Measurements from ENCODE around the gene AKAP12.
"Not testable (repeated sequence)": the region's sequence is repeated elsewhere in the genome, so short reads cannot be mapped to it uniquely, and the experiment has no call there.

AKAP12 gene

GRCh38 chr6:151351146-151351700, 111.5 kb downstream of the AKAP12 start:
- DNase-seq: no peak

DNA sequence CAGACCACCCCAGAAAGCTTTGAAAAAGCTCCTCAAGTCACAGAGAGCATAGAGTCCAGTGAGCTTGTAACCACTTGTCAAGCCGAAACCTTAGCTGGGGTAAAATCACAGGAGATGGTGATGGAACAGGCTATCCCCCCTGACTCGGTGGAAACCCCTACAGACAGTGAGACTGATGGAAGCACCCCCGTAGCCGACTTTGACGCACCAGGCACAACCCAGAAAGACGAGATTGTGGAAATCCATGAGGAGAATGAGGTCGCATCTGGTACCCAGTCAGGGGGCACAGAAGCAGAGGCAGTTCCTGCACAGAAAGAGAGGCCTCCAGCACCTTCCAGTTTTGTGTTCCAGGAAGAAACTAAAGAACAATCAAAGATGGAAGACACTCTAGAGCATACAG, 112.0 kb downstream of the AKAP12 start:
- DNase-seq: no peak

DNA sequence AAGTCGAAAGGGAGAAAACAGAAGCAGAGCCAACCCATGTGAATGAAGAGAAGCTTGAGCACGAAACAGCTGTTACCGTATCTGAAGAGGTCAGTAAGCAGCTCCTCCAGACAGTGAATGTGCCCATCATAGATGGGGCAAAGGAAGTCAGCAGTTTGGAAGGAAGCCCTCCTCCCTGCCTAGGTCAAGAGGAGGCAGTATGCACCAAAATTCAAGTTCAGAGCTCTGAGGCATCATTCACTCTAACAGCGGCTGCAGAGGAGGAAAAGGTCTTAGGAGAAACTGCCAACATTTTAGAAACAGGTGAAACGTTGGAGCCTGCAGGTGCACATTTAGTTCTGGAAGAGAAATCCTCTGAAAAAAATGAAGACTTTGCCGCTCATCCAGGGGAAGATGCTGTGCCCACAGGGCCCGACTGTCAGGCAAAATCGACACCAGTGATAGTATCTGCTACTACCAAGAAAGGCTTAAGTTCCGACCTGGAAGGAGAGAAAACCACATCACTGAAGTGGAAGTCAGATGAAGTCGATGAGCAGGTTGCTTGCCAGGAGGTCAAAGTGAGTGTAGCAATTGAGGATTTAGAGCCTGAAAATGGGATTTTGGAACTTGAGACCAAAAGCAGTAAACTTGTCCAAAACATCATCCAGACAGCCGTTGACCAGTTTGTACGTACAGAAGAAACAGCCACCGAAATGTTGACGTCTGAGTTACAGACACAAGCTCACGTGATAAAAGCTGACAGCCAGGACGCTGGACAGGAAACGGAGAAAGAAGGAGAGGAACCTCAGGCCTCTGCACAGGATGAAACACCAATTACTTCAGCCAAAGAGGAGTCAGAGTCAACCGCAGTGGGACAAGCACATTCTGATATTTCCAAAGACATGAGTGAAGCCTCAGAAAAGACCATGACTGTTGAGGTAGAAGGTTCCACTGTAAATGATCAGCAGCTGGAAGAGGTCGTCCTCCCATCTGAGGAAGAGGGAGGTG, 112.9 kb downstream of the AKAP12 start:
- no peak for DNase-seq

- DNase-seq: no peak
These were observed 114.0 kb downstream of the AKAP12 start for GRCh38 chr6:151353795-151354194.

- DNase-seq: not testable (repeated sequence)
These were observed 117.2 kb downstream of the AKAP12 start for GRCh38 chr6:151356983-151357382.

DNA sequence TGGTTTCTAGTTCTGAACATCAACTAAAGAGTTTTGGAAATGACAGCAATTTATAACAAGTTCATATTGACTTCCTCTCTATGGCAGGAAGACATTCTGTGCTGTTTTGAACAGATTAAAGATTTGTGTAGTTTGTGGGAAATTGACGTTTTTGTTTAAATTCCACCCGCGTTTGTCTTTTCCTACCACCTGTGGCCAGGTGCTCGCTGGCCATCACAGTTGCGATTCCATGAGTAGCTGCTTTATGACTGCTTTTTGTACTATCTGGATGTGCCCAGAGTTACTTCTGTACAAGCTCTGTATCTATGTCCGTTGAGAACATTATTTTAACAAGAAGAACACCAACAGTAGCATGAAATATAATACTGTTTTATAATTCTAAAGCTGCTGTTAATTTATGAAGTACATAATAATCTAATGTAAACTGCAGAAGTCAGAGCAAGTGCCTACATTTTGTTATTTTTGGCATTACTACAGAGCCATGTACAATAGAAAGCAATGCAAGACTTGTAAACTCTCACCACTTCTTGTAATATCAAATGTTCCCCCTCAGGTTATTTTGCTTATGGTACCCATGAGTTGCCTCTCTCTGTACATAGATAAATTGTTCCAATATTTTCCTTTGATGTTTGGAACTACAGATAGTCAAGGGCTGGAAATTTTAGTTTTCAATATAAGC, 118.1 kb downstream of the AKAP12 start:
- DNase-seq: no peak

- DNase-seq: no peak
These were observed 118.7 kb downstream of the AKAP12 start for GRCh38 chr6:151358475-151358874.

DNA sequence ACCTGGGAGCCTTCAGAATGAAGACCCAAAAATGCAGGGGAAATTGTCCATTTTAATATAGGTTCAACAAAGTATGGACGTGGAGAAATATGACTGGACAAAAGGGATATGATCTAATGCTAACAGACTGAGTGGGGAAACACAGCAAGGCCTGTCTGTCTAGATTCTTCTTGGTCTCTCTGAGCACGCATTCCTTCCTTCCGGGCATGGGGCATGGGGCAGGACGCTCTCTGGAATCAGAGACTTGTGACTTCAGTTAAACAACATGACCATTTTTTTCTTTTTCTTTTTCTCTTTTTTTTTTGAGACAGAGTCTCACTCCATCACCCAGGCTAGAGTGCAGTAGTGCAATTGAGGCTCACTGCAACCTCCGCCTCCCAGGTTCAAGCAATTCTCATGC, 119.7 kb downstream of the AKAP12 start:
- DNase-seq: no peak

GRCh38 chr6:151365233-151365632, 125.5 kb downstream of the AKAP12 start:
- no peak for DNase-seq

GRCh38 chr6:151370509-151371078, 130.8 kb downstream of the AKAP12 start:
- DNase-seq: no peak

GRCh38 chr6:151372164-151372563, 132.4 kb downstream of the AKAP12 start:
- DNase-seq: no peak

DNA sequence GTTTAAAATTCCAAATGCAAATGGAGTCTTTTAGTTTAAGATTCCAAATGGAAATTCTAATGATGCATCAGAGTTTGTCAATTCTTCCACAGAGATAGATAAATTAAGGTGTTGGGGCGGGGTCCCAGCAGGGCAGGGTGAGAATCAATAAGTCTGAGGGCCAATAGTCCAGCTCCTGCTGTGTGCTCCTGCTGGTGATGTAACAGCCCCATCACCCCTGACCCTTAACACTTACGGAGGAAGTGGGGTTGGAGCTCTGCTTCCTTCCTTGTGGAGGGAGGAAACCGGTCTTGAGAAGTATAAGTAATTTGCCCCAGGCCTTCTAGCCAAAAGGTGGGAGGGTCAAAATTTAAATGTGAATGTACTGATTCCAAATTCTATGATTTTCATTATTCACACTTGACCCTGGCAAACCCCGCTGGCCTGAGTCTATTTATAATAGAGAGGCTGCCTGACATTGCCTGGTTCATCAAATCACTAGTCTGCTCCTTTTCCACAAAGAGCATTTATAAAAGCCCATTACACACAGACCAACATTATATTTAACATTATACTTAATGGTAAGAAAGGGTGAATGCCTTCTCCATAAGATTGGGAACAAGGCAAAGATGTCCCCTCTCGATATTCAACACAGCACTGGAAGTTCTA, 134.4 kb downstream of the AKAP12 start:
- no peak for DNase-seq

DNA sequence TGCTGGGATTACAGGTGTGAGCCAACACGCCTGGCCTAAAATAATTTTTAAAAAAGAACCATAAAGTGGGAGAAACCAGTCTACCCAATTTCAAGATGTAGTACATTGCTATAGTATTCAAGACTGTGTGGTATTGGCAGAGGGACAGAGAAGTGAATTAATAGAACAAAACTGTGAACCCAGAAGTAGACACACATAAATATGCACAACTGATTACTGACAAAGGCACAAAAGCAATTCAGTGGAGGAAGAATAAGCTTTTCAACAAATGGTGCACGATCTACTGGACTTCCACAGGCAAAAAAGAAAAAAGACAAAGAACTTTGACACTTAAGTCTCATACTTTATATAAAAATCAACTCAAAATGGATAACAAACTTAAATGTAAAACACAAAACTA, 136.1 kb downstream of the AKAP12 start:
- DNase-seq: no peak

DNA sequence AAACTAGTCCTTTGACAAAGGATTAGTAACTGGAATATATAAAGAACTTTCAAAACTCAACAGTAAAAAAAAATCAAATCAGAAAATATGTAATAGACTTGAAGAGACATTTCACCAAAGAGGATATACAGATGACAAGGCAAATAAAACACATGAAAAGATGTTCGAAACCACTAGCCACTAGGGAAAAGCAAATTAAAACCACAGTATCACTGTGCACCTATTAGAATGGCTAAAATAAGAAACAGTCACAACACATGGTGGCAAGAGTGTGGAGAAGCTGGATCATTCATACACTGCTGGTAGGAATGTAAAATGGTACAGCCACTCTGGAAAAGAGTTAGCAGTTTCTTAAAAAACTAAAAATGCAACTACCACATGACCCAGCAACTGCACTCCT, 136.7 kb downstream of the AKAP12 start:
- DNase-seq: no peak

DNA sequence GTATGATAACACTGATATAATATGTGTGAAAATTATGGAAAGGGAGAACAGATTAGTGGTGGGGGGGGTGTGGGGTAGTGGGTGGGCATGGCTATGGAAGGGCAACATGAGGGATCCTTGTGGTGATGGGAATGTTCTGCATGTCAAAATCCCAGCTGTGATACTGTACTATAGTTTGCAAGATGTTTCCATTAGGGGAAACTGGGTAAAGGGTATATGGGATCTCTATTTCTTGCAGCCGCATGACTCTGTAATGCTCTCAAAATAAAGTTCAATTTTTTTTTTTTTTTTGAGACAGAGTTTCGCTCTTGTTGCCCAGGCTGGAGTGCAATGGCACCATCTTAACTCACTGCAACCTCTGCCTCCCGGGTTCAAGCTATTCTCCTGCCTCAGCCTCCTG, 137.3 kb downstream of the AKAP12 start:
- no peak for DNase-seq

- no peak for DNase-seq
These were observed 140.4 kb downstream of the AKAP12 start for GRCh38 chr6:151379933-151380847.

DNA sequence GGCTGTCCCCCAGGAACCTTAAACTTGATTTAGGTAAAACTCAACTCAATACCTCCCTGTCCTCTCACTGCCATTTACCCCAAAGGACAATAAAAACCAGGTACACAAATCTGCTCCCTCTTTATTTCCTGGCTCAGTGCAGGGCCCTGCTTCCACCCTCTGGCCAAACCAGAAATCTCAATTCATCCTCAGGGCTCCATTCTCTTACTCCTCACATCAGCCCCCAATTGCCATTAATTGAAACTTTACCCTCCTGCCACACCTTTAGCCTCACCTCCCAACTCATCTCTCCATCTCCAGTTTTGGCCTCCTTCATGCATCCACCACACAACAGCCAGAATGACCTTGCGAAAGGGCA, 141.1 kb downstream of the AKAP12 start:
- no peak for DNase-seq

- DNase-seq: no peak
These were observed 142.0 kb downstream of the AKAP12 start for GRCh38 chr6:151381722-151382121.

DNA sequence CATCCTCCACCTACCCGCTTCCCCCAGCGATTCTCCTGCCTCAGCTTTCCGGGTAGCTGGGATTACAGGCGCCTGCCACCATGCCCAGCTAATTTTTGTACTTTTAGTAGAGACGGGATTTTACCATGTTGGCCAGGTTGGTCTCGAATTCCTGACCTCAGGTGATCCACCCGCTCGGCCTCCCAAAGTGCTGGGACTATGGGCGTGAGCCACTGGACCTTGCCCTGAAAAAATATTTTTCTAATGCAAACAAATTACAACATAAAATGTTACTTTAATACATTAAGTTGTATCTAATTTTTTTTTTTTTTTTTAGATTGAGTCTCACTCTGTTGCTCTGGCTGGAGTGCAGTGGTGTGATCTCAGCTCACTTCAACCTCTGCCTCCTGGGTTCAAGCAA, 142.9 kb downstream of the AKAP12 start:
- not testable (repeated sequence) for DNase-seq

DNA sequence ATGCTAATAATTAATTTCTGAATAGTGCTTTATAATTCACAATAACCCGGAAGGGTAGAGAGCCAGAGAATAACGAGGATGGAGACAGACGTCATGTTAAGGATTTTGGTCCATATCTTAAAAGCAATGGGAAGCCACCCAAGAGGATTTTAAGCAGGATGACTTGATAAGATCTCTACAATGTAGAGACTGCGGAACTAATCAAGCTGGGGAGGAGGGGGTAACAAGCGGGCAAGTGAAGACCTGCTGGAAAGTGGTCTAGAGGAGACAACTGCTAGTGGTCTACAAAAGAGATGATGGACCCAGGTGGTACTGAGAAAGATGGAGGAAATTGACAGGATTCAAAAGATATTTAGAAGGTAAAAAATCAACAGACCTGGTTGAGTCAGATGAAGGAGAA, 144.4 kb downstream of the AKAP12 start:
- no peak for DNase-seq

DNA sequence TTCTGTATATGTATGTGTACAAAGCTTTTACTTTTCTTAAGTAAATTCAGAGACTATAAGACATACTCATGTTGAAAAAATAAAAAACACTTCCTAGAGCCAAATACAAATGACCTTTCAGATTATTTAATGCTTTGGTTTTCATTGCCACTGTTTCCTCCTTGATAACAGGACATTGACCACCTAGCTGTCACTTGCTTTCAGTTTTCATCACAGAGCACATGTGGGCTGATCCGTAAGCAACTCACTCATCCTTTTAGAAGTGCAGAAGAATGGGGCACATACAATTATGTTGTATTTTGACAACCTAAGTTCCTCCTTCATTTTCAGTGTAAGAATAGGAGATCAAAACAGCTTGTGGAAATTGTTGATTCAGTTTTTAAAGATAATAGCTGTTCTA, 145.4 kb downstream of the AKAP12 start:
- no peak for DNase-seq
